Measurements from ENCODE around the gene ZNF593.

The ZNF593 gene

GRCh38 chr1:26169669-26170471 lies at the start of gene ZNF593:
ZNF593 (plus strand) TSS chr1:26169908; CDS start chr1:26169984, 76 bp downstream.
- peak; percentile 39 for DNase-seq (ENCODE audit: low read depth, low spot score)

GRCh38 chr1:26121854-26122773 lies 47.6 kb upstream of the ZNF593 start:
- DNase-seq (ENCODE audit: low read depth, low spot score): no peak

GRCh38 chr1:26122988-26123973 lies 46.4 kb upstream of the ZNF593 start:
- no peak for DNase-seq (ENCODE audit: low read depth, low spot score)

GRCh38 chr1:26124418-26125331 lies 45.0 kb upstream of the ZNF593 start:
- no peak for DNase-seq (ENCODE audit: low read depth, low spot score)

GRCh38 chr1:26125382-26125781 lies 44.3 kb upstream of the ZNF593 start:
- no peak for DNase-seq (ENCODE audit: low read depth, low spot score)

GRCh38 chr1:26125946-26126320 lies 43.8 kb upstream of the ZNF593 start:
- DNase-seq (ENCODE audit: low read depth, low spot score): no peak

GRCh38 chr1:26126321-26127084 lies 43.2 kb upstream of the ZNF593 start:
- DNase-seq (ENCODE audit: low read depth, low spot score): no peak

- no peak for DNase-seq (ENCODE audit: low read depth, low spot score)
These were observed 42.2 kb upstream of the ZNF593 start for GRCh38 chr1:26127235-26128163.

GRCh38 chr1:26129778-26130177 lies 39.9 kb upstream of the ZNF593 start:
- no peak for DNase-seq (ENCODE audit: low read depth, low spot score)

- DNase-seq (ENCODE audit: low read depth, low spot score): no peak
These were observed 39.0 kb upstream of the ZNF593 start for GRCh38 chr1:26130695-26131094.

GRCh38 chr1:26132128-26132833 lies 37.4 kb upstream of the ZNF593 start:
- DNase-seq (ENCODE audit: low read depth, low spot score): no peak

GRCh38 chr1:26132834-26133167 lies 36.9 kb upstream of the ZNF593 start:
- no peak for DNase-seq (ENCODE audit: low read depth, low spot score)

- DNase-seq (ENCODE audit: low read depth, low spot score): no peak
These were observed 35.2 kb upstream of the ZNF593 start for GRCh38 chr1:26134466-26134865.

- DNase-seq (ENCODE audit: low read depth, low spot score): no peak
These were observed 30.6 kb upstream of the ZNF593 start for GRCh38 chr1:26138974-26139558.

- DNase-seq (ENCODE audit: low read depth, low spot score): no peak
These were observed 27.5 kb upstream of the ZNF593 start for GRCh38 chr1:26142159-26142558.

- peak; percentile 51 for DNase-seq (ENCODE audit: low read depth, low spot score)
These were observed 24.4 kb upstream of the ZNF593 start for GRCh38 chr1:26145041-26145959.

GRCh38 chr1:26145960-26146294 lies 23.8 kb upstream of the ZNF593 start:
- DNase-seq (ENCODE audit: low read depth, low spot score): no peak
